Measurements from ENCODE around the gene TRAPPC10.

DNA sequence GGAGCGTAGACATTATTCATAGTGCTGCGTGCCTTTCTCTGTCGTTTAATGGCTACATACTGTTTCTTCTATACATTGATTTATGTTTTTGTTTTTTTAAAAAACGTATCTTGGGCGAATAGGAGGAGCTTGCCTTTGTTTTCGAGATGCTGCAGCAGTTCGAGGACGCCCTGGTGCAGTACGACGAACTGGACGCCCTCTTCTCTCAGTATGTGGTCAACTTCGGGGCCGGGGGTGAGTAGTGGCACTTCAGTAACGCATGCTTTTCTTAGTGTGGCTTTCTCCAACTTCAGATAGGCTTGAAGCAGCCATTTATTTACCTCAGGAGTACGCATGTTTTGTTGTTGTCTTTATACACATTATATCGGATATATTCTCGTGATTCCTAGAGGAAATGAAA, 46.9 kb downstream of the TRAPPC10 start:
- TF ChIP-seq EZH2 (IDR thresholded peaks at IDR 0.05; ENCODE audit: insufficient read depth, poor library complexity, severe bottlenecking), result no peak
- TF ChIP-seq EZH2phosphoT487 (IDR thresholded peaks at IDR 0.05; ENCODE audit: insufficient read depth, low read depth), result no peak

All from GM23248 (cell line).